Stimulated activated CD4-positive, alpha-beta T cell treated with anti-CD3 and anti-CD28 coated beads, TNF-alpha, amount 100 ng/mL, for 24 hours (primary cell): Measurements from ENCODE around the gene TEX55.
"Not testable (repeated sequence)": the region's sequence is repeated elsewhere in the genome, so short reads cannot be mapped to it uniquely, and the experiment has no call there.

Experiments
- DNase-seq, 3 experiments: peaks; one replicate each; pipeline ENCODE4 v3.0.0-alpha.2; 2020; ENCODE audit warnings: low read depth in 3 of 3

The TEX55 gene

GRCh38 chr3:119145500-119146167, at the start of gene TEX55:
Gene TEX55, plus strand, starts transcription at chr3:119146165. Its CDS starts 25 bp downstream, at chr3:119146190.
- no peak for DNase-seq

GRCh38 chr3:119098003-119098402, 48.0 kb upstream of the TEX55 start:
- no peak for DNase-seq

GRCh38 chr3:119098619-119099222, 47.2 kb upstream of the TEX55 start:
- DNase-seq = peak in 1 of 3 experiments; percentile 1

GRCh38 chr3:119099785-119100184, 46.2 kb upstream of the TEX55 start:
- no peak for DNase-seq

GRCh38 chr3:119104031-119104430, 41.9 kb upstream of the TEX55 start:
- DNase-seq = no peak

GRCh38 chr3:119118330-119118729, 27.6 kb upstream of the TEX55 start:
- not testable (repeated sequence) for DNase-seq

- DNase-seq = no peak
Observed at GRCh38 chr3:119120480-119120879, 25.5 kb upstream of the TEX55 start.

- no peak for DNase-seq
Observed at GRCh38 chr3:119122350-119122749, 23.6 kb upstream of the TEX55 start.

GRCh38 chr3:119125342-119125741, 20.6 kb upstream of the TEX55 start:
- no peak for DNase-seq

- DNase-seq = no peak
Observed at GRCh38 chr3:119125742-119126504, 20.0 kb upstream of the TEX55 start.

- not testable (repeated sequence) for DNase-seq
Observed at GRCh38 chr3:119130291-119130690, 15.7 kb upstream of the TEX55 start.

- DNase-seq = not testable (repeated sequence)
Observed at GRCh38 chr3:119132291-119132690, 13.7 kb upstream of the TEX55 start.

GRCh38 chr3:119139360-119139759, 6.6 kb upstream of the TEX55 start:
- DNase-seq = not testable (repeated sequence)

GRCh38 chr3:119140466-119140865, 5.5 kb upstream of the TEX55 start:
- DNase-seq = no peak

GRCh38 chr3:119145128-119145499, 851 bp upstream of the TEX55 start:
- DNase-seq = no peak

- no peak for DNase-seq
Observed at GRCh38 chr3:119146578-119147375, 812 bp downstream of the TEX55 start.

GRCh38 chr3:119147494-119147893, 1.5 kb downstream of the TEX55 start:
- no peak for DNase-seq

- no peak for DNase-seq
Observed at GRCh38 chr3:119148493-119149180, 2.7 kb downstream of the TEX55 start.

- DNase-seq = no peak
Observed at GRCh38 chr3:119149484-119149883, 3.5 kb downstream of the TEX55 start.

GRCh38 chr3:119156868-119157267, 10.9 kb downstream of the TEX55 start:
- DNase-seq = no peak

- DNase-seq = no peak
Observed at GRCh38 chr3:119157971-119158370, 12.0 kb downstream of the TEX55 start.
